Activated naive CD8-positive, alpha-beta T cell treated with anti-CD3 and anti-CD28 coated beads, Interleukin-2, amount 10 ng/mL, durations not matched to agents 7 days and 5 days (primary cell): ENCODE measurements around the gene KMT2D. TPM values are rescaled to one million over a fixed set of nuclear protein-coding genes. Genes with fewer than 3 reads are reported as not detected.

Experiments
- ATAC-seq: fragments of 150-1000 bp; cut with Tn5 transposase; one replicate; pipeline ENCODE4 v1.10.0; 2021; ENCODE audit warnings: low read depth, moderate library complexity
- POLR2A ChIA-PET: fragments of 350-600 bp; sonication (Branson Sonifier 250); formaldehyde crosslinking; loops from one replicate; lab custom pipeline; 2021; ENCODE audit warnings: antibody characterized with exemption; lab: Charles Lee
- DNase-seq: peaks from one replicate; pipeline ENCODE4 v3.0.0; 2021
- H3K27ac Mint-ChIP-seq: one replicate; pipeline ENCODE4 v1.8.0; 2022; ENCODE audit warnings: mild to moderate bottlenecking, mixed read lengths
- H3K27me3 Mint-ChIP-seq: one replicate; pipeline ENCODE4 v1.8.0; 2022; ENCODE audit warnings: mild to moderate bottlenecking, moderate library complexity, mixed read lengths
- H3K36me3 Mint-ChIP-seq: one replicate; pipeline ENCODE4 v1.8.0; 2021; ENCODE audit warnings: mild to moderate bottlenecking, mixed read lengths
- H3K4me1 Mint-ChIP-seq: one replicate; pipeline ENCODE4 v1.8.0; 2021; ENCODE audit warnings: mixed read lengths
- H3K4me3 Mint-ChIP-seq: one replicate; pipeline ENCODE4 v1.8.0; 2022; ENCODE audit warnings: mild to moderate bottlenecking, moderate library complexity, mixed read lengths
- H3K9me3 Mint-ChIP-seq: one replicate; pipeline ENCODE4 v1.8.0; 2021; ENCODE audit warnings: mixed read lengths
- total RNA-seq, 2 experiments: library from RNA; stranded (reverse); gene quantifications; one replicate each; pipeline ENCODE4 v1.2.3, GENCODE V29; 2021

The KMT2D gene
- total RNA-seq, 2 experiments from 2014 or later = 123 to 129 TPM

- H3K9me3 Mint-ChIP-seq = no peaks in the 10 kb centered on the region
- H3K4me3 Mint-ChIP-seq = no peak overlapping the region
- peaks cover 16% of the 10 kb centered on the region for H3K36me3 Mint-ChIP-seq
- DNase-seq = no peak
- H3K27ac Mint-ChIP-seq = no peak overlapping the region
- H3K4me1 Mint-ChIP-seq = no peaks in the 10 kb centered on the region
- POLR2A ChIA-PET = no interaction called here
- no peak for ATAC-seq
- H3K27me3 Mint-ChIP-seq = no peaks in the 10 kb centered on the region
Observed at GRCh38 chr12:49026101-49026500, 34.5 kb downstream of the KMT2D start.

DNA sequence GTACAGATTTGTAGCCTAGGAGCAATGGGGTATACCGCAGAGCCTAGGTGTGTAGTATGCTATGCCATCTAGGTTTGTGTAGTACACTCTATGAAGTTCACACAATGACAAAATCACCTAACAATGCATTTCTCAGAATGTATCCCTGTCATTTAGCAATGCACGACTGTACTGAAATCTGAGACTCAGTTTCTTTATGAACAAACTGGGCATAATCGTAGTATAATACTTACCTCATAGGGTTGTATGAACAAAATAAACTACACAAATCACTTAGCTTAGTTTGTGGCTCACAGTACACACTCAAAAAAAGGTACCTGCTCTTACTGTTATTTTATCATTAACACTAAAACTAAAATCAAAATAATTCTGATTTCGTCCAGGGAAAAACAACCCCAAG is 35.1 kb downstream of the KMT2D start:
- H3K36me3 Mint-ChIP-seq = peaks cover 15% of the 10 kb centered on the region
- H3K9me3 Mint-ChIP-seq = no peaks in the 10 kb centered on the region
- DNase-seq = no peak
- POLR2A ChIA-PET = no interaction called here
- no peak for ATAC-seq
- no peaks in the 10 kb centered on the region for H3K4me1 Mint-ChIP-seq
- no peak overlapping the region for H3K4me3 Mint-ChIP-seq
- H3K27ac Mint-ChIP-seq = no peak overlapping the region
- H3K27me3 Mint-ChIP-seq = no peaks in the 10 kb centered on the region

DNA sequence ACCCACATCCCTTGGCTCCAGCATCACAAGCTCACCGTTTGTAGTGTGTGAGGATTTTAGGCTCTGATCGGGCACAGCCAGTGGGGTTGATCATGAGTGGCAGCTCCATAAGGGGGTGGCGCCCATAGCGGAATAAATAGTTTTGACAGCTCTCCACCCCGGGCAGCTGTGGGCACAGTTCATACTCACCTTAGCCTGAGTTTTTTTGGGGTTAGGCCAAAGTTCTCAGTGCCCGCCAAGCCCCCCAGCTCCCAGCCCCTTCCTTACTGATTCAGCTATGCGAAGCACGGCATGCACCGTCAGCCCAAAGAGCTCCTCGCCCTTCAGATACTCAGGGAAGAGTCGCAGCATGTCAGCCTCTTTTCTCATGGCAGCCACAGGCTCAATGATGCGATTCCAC is 36.1 kb downstream of the KMT2D start:
- DNase-seq (no peak), ATAC-seq (no peak)
- no peaks in the 10 kb centered on the region for H3K9me3 Mint-ChIP-seq
- peaks cover 5% of the 10 kb centered on the region for H3K4me1 Mint-ChIP-seq
- peaks cover 15% of the 10 kb centered on the region for H3K36me3 Mint-ChIP-seq
- H3K27me3 Mint-ChIP-seq = no peaks in the 10 kb centered on the region
- no peak overlapping the region for H3K4me3 Mint-ChIP-seq
- POLR2A ChIA-PET = no interaction called here
- H3K27ac Mint-ChIP-seq = no peak overlapping the region

- H3K27ac Mint-ChIP-seq = no peak overlapping the region
Observed at GRCh38 chr12:49023812-49024211, 36.8 kb downstream of the KMT2D start.

GRCh38 chr12:49022558-49023178 is 37.9 kb downstream of the KMT2D start:
- POLR2A ChIA-PET = interaction anchor here (0.9 kb wide), 1 partner anchor 109 kb away, joined by 3 read pairs; the partner anchor contains the start of gene TUBA1B
- H3K9me3 Mint-ChIP-seq = no peaks in the 10 kb centered on the region
- DNase-seq = no peak
- peak overlapping the region; percentile 8 for H3K27ac Mint-ChIP-seq
- peaks cover 18% of the 10 kb centered on the region for H3K36me3 Mint-ChIP-seq
- H3K27me3 Mint-ChIP-seq = no peaks in the 10 kb centered on the region
- no peak overlapping the region for H3K4me3 Mint-ChIP-seq
- H3K4me1 Mint-ChIP-seq = peaks cover 14% of the 10 kb centered on the region
- ATAC-seq = no peak

More at GRCh38 chr12:49023812-49024211, 36.8 kb downstream of the KMT2D start:
- Mint-ChIP-seq H3K27me3 (no peaks in the 10 kb centered on the region), H3K9me3 (no peaks in the 10 kb centered on the region), H3K4me1 (peaks cover 10% of the 10 kb centered on the region), H3K36me3 (peaks cover 18% of the 10 kb centered on the region), H3K4me3 (no peak overlapping the region)
- ATAC-seq = no peak
- DNase-seq = no peak
- POLR2A ChIA-PET = no interaction called here

- Mint-ChIP-seq H3K27me3 (no peaks in the 10 kb centered on the region), H3K36me3 (peaks cover 17% of the 10 kb centered on the region), H3K4me1 (peaks cover 18% of the 10 kb centered on the region), H3K27ac (no peak overlapping the region), H3K9me3 (no peaks in the 10 kb centered on the region), H3K4me3 (no peak overlapping the region)
- POLR2A ChIA-PET = interaction anchor here (0.7 to 1.2 kb wide), 2 partner anchors 9 to 65 kb away, joined by 3 to 4 read pairs; no protein-coding TSS in a partner anchor
- DNase-seq = no peak
- no peak for ATAC-seq
Observed at GRCh38 chr12:49021292-49021915, 39.2 kb downstream of the KMT2D start.

- no peak overlapping the region for H3K4me3 Mint-ChIP-seq
- peaks cover 18% of the 10 kb centered on the region for H3K4me1 Mint-ChIP-seq
- DNase-seq = no peak
- no peak overlapping the region for H3K27ac Mint-ChIP-seq
- H3K9me3 Mint-ChIP-seq = no peaks in the 10 kb centered on the region
- POLR2A ChIA-PET = interaction anchor here (0.7 to 1.9 kb wide), 11 partner anchors 10 to 111 kb away, joined by 3 to 13 read pairs (median 3); partner anchors contain the start of genes RHEBL1 and TUBA1B
- no peak for ATAC-seq
- H3K36me3 Mint-ChIP-seq = peaks cover 15% of the 10 kb centered on the region
- no peaks in the 10 kb centered on the region for H3K27me3 Mint-ChIP-seq
Observed at GRCh38 chr12:49020441-49020840, 40.2 kb downstream of the KMT2D start.

DNA sequence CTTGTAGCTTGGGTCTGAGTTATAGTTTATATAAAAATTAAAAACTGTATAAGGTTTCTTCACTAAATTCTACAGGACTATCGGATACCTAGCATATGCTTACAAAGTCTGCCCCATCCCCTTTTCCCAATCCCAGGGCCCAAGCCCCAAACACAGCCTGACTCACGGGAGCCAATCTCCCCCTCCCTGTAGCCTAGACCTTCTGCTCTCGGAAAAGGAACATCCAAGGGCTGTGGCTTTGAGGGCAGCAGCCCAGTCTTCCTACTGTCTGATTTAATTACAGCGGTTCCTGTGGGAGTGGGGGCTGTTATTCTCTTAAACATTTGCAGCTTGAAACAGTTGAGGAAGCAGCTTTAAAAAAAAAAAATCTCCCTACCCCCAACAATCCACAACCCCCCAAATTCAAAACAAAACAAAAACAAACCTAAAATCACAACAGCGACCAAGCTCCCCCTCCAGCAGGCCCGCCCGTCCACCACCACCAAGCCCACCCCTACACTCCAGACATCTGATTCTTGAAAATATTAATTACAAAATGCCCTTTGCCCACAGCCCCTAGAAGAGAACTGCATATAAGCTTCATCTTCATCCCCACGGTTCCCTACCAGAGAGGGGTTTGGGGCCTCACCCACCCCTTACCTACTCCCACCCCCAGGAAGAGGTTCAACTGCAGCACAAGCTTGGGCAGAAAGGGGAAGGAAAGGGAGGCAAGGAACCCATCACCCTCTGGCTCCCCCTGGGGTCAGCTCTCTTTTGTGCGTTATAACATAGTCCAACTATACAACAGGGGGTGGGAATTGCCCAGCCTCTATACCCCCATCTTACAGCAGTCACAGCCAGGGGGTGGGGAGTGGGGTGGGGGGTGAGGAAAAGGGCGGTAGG is 40.9 kb downstream of the KMT2D start:
- peak; percentile 39 for DNase-seq
- Mint-ChIP-seq H3K27me3 (no peaks in the 10 kb centered on the region), H3K4me3 (peak overlapping the region; percentile 95), H3K36me3 (peaks cover 15% of the 10 kb centered on the region), H3K4me1 (peaks cover 21% of the 10 kb centered on the region), H3K27ac (peak overlapping the region; percentile 97), H3K9me3 (no peaks in the 10 kb centered on the region)
- POLR2A ChIA-PET = interaction anchor here (0.7 to 1.9 kb wide), 13 partner anchors 12 to 111 kb away, joined by 3 to 13 read pairs (median 4); partner anchors contain the start of genes RHEBL1 and TUBA1B
- peak; percentile 5 for ATAC-seq

GRCh38 chr12:49019120-49019430 is 41.5 kb downstream of the KMT2D start:
- Mint-ChIP-seq H3K27ac (peak overlapping the region; percentile 97), H3K4me3 (peak overlapping the region; percentile 95), H3K4me1 (peaks cover 24% of the 10 kb centered on the region), H3K36me3 (peaks cover 15% of the 10 kb centered on the region), H3K9me3 (no peaks in the 10 kb centered on the region), H3K27me3 (no peaks in the 10 kb centered on the region)
- POLR2A ChIA-PET = interaction anchor here (1.0 to 1.9 kb wide), 7 partner anchors 13 to 112 kb away, joined by 3 to 13 read pairs (median 5); partner anchors contain the start of genes RHEBL1 and TUBA1B
- ATAC-seq (peak; percentile 21), DNase-seq (no peak)

DNA sequence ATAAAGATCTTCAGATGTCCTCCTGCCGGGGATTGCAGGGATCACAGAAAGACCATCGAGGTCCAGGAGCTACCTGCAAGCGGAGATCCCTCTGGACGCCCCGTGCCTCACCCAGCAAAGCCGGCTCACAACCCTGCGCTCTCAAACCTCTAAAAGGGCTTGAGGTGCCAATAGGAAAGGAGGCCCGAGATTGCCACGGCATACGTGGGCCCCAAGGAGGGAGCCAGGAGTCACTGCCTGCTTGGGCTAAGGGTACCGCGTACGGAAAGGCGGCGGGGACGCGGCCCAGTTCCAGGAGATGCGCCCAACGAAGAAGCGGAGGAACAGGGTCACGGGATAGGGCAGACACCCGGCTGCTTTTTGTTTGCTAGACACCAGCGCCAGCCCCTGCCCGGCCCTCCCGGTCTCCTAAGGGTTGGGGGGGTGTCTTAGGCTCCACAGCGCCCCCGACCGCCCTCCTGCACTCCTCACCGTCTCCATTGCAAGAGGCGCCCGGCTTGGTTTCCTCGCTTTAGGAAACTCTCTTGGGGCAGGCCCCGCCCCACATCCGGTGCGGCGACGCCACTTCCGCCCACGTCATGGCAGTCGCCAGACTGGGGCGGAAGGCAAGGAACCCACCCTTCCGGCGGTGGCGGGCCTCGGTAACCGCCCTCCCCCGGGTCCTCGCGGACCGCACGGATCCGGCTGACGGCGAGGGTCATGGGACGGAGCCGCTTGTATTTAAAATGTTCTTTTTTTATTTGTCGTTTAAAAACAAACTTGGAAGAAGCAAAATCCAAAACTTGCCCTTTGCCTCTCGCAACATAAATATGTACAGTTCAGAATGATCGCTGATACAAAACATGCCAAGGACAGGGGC is 42.1 kb downstream of the KMT2D start, which contains the start of gene PRKAG1:
Gene PRKAG1, minus strand, starts transcription at position 516 of the 859 bp plus-strand sequence. Its CDS starts 36 bp downstream, at position 480.
- Mint-ChIP-seq H3K36me3 (peaks cover 15% of the 10 kb centered on the region), H3K27me3 (no peaks in the 10 kb centered on the region), H3K4me3 (peak within 1 kb of the TSS; percentile 95), H3K27ac (peak within 1 kb of the TSS; percentile 97), H3K9me3 (no peaks in the 10 kb centered on the region), H3K4me1 (peaks cover 26% of the 10 kb centered on the region)
- DNase-seq (peak; percentile 98), ATAC-seq (peak; percentile 91)
- POLR2A ChIA-PET = interaction anchor here (0.6 to 3.0 kb wide), 8 partner anchors 18 to 304 kb away, joined by 3 to 21 read pairs (median 4); partner anchors contain the start of genes DDN, DDX23, TROAP and TUBA1B

GRCh38 chr12:49017891-49018260 is 42.7 kb downstream of the KMT2D start:
- Mint-ChIP-seq H3K9me3 (no peaks in the 10 kb centered on the region), H3K4me3 (peak overlapping the region; percentile 95), H3K27ac (peak overlapping the region; percentile 97), H3K27me3 (no peaks in the 10 kb centered on the region), H3K4me1 (peaks cover 26% of the 10 kb centered on the region), H3K36me3 (peaks cover 15% of the 10 kb centered on the region)
- DNase-seq (no peak), ATAC-seq (peak; percentile 4)
- POLR2A ChIA-PET = interaction anchor here (0.6 to 3.0 kb wide), 5 partner anchors 19 to 305 kb away, joined by 3 to 21 read pairs (median 3); partner anchors contain the start of genes DDN, DDX23 and TROAP

GRCh38 chr12:49015196-49015595 is 45.4 kb downstream of the KMT2D start:
- H3K27ac Mint-ChIP-seq = no peak overlapping the region
- ATAC-seq = no peak
- H3K4me3 Mint-ChIP-seq = no peak overlapping the region
- no peak for DNase-seq
- H3K27me3 Mint-ChIP-seq = no peaks in the 10 kb centered on the region
- peaks cover 17% of the 10 kb centered on the region for H3K36me3 Mint-ChIP-seq
- no peaks in the 10 kb centered on the region for H3K9me3 Mint-ChIP-seq
- H3K4me1 Mint-ChIP-seq = peaks cover 27% of the 10 kb centered on the region
- POLR2A ChIA-PET = interaction anchor here (1.1 to 1.9 kb wide), 3 partner anchors 15 to 36 kb away, joined by 4 to 7 read pairs (median 5); no protein-coding TSS in a partner anchor
